DND-41 (cell line): ENCODE results near the gene MYL10.
"Not testable (repeated sequence)": the region's sequence is repeated elsewhere in the genome, so short reads cannot be mapped to it uniquely, and the experiment has no call there.

ENCODE experiments used
- CTCF ChIP-seq: IDR thresholded peaks from 2 replicates; pipeline ENCODE4 v1.5.1; 2012; ENCODE audit warnings: borderline replicate concordance, low read length, moderate library complexity, mild to moderate bottlenecking; ENCODE audit not compliant: poor library complexity, severe bottlenecking; ENCODE audit errors: extremely low read depth
- EZH2 ChIP-seq: IDR thresholded peaks from 3 replicates; pipeline ENCODE4 v1.6.1; 2012; ENCODE audit warnings: borderline replicate concordance, low read depth, mild to moderate bottlenecking, moderate library complexity, low read length, inconsistent platforms; ENCODE audit not compliant: severe bottlenecking

- not testable (repeated sequence) for TF ChIP-seq CTCF, EZH2
These were observed 24.2 kb downstream of the MYL10 start for GRCh38 chr7:101604934-101605332.
